ENCODE results near the gene IGF2. TPM values are rescaled to one million over a fixed set of nuclear protein-coding genes. Genes with fewer than 3 reads are reported as not detected.

The IGF2 gene
- total RNA-seq, 1 experiment from 2014 or later = 14.5 TPM

DNA sequence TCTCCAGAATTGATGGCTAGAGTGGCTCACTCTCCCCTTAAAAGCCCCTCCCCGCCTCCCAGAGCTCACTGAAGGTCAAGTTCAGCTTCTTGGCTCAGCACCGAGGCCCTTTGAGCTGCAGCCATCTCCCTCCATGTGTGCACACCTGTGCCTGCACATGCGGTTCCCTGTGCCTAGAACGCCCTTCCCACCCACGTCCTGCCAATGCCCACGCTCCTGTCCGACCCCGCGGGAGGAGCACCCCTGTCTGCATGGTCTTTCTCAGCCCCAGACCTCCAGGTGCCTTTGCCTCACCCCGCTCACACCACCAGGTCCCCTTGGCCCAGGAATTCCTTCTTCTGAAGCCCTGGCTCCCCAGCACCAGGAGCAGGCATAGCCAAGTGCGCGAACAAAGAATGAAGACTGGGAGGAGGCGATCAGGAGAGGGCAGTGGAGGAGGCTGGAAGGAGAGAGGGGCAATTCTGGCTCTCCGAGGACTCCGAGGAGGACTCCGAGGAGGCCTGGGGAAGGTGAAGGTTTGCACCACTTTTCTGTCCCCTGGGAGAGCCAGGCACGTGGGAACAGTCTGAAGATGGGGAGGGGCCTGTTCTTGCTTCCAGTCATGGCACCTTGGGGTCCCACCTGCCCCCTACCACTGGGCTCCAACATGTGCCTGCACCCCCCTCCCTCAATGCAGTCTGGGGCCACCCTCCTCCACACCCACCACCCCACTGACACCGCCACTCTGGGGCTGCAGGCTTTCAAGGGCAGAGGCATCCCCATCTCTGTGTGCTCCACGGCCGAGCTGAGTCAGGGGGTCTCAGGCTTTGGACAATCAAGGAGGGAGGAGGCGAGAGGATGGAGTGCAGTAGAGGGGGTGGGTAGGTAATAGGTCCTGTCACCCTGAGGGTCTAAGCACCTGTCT, 17.7 kb downstream of the IGF2 start:
- TF ChIP-seq, protein P1, sequence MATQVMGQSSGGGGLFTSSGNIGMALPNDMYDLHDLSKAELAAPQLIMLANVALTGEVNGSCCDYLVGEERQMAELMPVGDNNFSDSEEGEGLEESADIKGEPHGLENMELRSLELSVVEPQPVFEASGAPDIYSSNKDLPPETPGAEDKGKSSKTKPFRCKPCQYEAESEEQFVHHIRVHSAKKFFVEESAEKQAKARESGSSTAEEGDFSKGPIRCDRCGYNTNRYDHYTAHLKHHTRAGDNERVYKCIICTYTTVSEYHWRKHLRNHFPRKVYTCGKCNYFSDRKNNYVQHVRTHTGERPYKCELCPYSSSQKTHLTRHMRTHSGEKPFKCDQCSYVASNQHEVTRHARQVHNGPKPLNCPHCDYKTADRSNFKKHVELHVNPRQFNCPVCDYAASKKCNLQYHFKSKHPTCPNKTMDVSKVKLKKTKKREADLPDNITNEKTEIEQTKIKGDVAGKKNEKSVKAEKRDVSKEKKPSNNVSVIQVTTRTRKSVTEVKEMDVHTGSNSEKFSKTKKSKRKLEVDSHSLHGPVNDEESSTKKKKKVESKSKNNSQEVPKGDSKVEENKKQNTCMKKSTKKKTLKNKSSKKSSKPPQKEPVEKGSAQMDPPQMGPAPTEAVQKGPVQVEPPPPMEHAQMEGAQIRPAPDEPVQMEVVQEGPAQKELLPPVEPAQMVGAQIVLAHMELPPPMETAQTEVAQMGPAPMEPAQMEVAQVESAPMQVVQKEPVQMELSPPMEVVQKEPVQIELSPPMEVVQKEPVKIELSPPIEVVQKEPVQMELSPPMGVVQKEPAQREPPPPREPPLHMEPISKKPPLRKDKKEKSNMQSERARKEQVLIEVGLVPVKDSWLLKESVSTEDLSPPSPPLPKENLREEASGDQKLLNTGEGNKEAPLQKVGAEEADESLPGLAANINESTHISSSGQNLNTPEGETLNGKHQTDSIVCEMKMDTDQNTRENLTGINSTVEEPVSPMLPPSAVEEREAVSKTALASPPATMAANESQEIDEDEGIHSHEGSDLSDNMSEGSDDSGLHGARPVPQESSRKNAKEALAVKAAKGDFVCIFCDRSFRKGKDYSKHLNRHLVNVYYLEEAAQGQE (IDR thresholded peaks at IDR 0.05; ENCODE audit: insufficient read depth in 1 of 2, low read depth in 2 of 2, low read length in 1 of 2) = no peak
- TF ChIP-seq SIN3A (IDR thresholded peaks at IDR 0.05; ENCODE audit: borderline replicate concordance, insufficient read depth, low read depth, low read length) (no peak), POLR2AphosphoS5 (IDR thresholded peaks at IDR 0.05; ENCODE audit: low read depth, low read length) (no peak), TCF7L2 (IDR thresholded peaks at IDR 0.05; ENCODE audit: low read depth, low read length) (no peak)
- TF ChIP-seq, protein P2, sequence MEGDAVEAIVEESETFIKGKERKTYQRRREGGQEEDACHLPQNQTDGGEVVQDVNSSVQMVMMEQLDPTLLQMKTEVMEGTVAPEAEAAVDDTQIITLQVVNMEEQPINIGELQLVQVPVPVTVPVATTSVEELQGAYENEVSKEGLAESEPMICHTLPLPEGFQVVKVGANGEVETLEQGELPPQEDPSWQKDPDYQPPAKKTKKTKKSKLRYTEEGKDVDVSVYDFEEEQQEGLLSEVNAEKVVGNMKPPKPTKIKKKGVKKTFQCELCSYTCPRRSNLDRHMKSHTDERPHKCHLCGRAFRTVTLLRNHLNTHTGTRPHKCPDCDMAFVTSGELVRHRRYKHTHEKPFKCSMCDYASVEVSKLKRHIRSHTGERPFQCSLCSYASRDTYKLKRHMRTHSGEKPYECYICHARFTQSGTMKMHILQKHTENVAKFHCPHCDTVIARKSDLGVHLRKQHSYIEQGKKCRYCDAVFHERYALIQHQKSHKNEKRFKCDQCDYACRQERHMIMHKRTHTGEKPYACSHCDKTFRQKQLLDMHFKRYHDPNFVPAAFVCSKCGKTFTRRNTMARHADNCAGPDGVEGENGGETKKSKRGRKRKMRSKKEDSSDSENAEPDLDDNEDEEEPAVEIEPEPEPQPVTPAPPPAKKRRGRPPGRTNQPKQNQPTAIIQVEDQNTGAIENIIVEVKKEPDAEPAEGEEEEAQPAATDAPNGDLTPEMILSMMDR (IDR thresholded peaks at IDR 0.05) = no peak
- in situ Hi-C loops (cut with HindIII; ENCODE audit: low pct_unique_long_range_greater_than_20kb, low sequenced_read_pairs) = no loop called here
- intact Hi-C loops (cut with micrococcal nuclease; ENCODE audit: unreplicated experiment) = no loop called here
- peaks cover 1% of the 10 kb centered on the region; the same call in 1 of the 2 replicates for H3K9me3 ChIP-seq (ENCODE audit: control insufficient read depth, insufficient read depth, low read depth, low read length)
- ChIA-PET POLR2A (no interaction called here), CTCF (no interaction called here)
- 0 out of 2 replicates have a peak, but pooled peaks have one; percentile 19 for ATAC-seq
- no TSS peak for BruUV-seq (replicated peaks)
- H3K4me1 ChIP-seq (ENCODE audit: control insufficient read depth, insufficient read depth, low read length) = no peaks in the 10 kb centered on the region
- H3K27ac ChIP-seq (ENCODE audit: low read length) = no peak overlapping the region
- no peak for DNase-seq (ENCODE audit: low read depth, low spot score)
- no peaks in the 10 kb centered on the region for H3K36me3 ChIP-seq (ENCODE audit: control insufficient read depth, insufficient read depth, low read length)
- H3K27me3 ChIP-seq (ENCODE audit: control insufficient read depth, insufficient read depth, low read length) = peaks cover 2% of the 10 kb centered on the region; the same call in 1 of the 2 replicates
- H3K4me3 ChIP-seq (ENCODE audit: low read depth in 2 of 2, low read length in 2 of 2) = no peak overlapping the region

DNA sequence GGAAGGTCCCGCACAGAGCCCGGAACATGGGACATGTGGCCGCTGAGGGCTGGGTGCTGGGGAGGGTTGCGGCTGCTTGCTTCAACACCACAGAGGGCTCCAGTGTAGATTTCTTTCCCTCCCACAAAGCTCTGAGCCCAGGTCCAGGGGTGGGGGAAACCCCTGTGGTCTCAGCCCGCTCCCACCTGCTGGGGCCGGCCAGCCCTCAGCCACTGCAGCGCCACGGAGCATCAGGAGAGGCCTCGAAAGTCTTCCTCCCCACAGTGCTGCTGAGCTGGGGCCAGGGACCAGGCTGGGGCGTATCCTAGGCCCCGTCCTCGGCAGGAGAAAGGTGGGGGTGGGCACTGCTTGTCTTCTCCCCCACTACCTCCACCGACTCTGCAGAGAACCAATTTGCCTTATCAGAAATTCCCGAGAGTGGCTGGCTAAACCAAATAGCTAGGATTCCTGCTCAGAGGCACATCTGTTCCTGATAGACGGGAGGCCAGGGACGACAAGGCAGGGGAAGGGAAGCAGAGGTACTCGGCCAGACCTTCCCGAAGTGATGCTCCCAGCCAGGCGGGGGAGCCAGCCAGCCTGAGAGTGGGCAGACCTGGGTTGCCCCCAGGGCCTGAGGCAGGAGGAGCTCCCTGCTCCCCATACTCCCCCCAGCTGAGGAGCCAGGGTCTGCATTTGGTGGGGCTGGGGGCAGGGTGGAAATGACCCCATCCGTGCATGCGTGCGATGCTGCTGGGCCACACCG, 18.7 kb downstream of the IGF2 start:
- CTCF ChIA-PET = no interaction called here
- peak; percentile 50; the same call in 1 of the 2 replicates for ATAC-seq
- no peak for DNase-seq (ENCODE audit: low read depth, low spot score)
- H3K4me1 ChIP-seq (ENCODE audit: control insufficient read depth, insufficient read depth, low read length) = no peaks in the 10 kb centered on the region
- intact Hi-C loops (cut with micrococcal nuclease; ENCODE audit: unreplicated experiment) (no loop called here), in situ Hi-C loops (cut with HindIII; ENCODE audit: low pct_unique_long_range_greater_than_20kb, low sequenced_read_pairs) (no loop called here)
- peaks cover 2% of the 10 kb centered on the region; the same call in 1 of the 2 replicates for H3K27me3 ChIP-seq (ENCODE audit: control insufficient read depth, insufficient read depth, low read length)
- peaks cover 5% of the 10 kb centered on the region; the same call in 1 of the 2 replicates for H3K9me3 ChIP-seq (ENCODE audit: control insufficient read depth, insufficient read depth, low read depth, low read length)
- no peak overlapping the region for H3K27ac ChIP-seq (ENCODE audit: low read length)
- no TSS peak for BruUV-seq (replicated peaks)
- TF ChIP-seq POLR2AphosphoS5 (IDR thresholded peaks at IDR 0.05; ENCODE audit: low read depth, low read length) (no peak), TCF7L2 (IDR thresholded peaks at IDR 0.05; ENCODE audit: low read depth, low read length) (no peak), SIN3A (IDR thresholded peaks at IDR 0.05; ENCODE audit: borderline replicate concordance, insufficient read depth, low read depth, low read length) (no peak)
- TF ChIP-seq, protein P1 (IDR thresholded peaks at IDR 0.05; ENCODE audit: insufficient read depth in 1 of 2, low read depth in 2 of 2, low read length in 1 of 2) = no peak
- TF ChIP-seq, protein P2 (IDR thresholded peaks at IDR 0.05) = no peak
- no peak overlapping the region for H3K4me3 ChIP-seq (ENCODE audit: low read depth in 2 of 2, low read length in 2 of 2)
- H3K36me3 ChIP-seq (ENCODE audit: control insufficient read depth, insufficient read depth, low read length) = no peaks in the 10 kb centered on the region
- POLR2A ChIA-PET = interaction anchor here (0.5 kb wide), 1 partner anchor 258 kb away, joined by 3 read pairs; no protein-coding TSS in a partner anchor

Measured in Panc1 (cell line).